WTC11 (cell line): ENCODE measurements around the gene NRG2. TPM values are rescaled to one million over a fixed set of nuclear protein-coding genes. Genes with fewer than 3 reads are reported as not detected.

Experiments used
- ATAC-seq: fragments of 200-7000 bp; cut with Tn5 transposase; 2 replicates; pipeline ENCODE4 v1.10.0; 2021; ENCODE audit warnings: mild to moderate bottlenecking, moderate library complexity
- CTCF ChIA-PET: fragments of 300-600 bp; sonication (Branson Sonifier 250); formaldehyde crosslinking; loops from one replicate; lab custom pipeline; 2021; ENCODE audit warnings: antibody characterized with exemption; lab: Charles Lee
- POLR2A ChIA-PET: fragments of 350-600 bp; sonication (Branson Sonifier 250); formaldehyde crosslinking; loops from one replicate; lab custom pipeline; 2021; ENCODE audit warnings: antibody characterized with exemption; lab: Charles Lee
- DNase-seq: peaks from one replicate; pipeline ENCODE4 v3.0.0; 2021; ENCODE audit warnings: low spot score
- H3K27ac Mint-ChIP-seq: 2 replicates; pipeline ENCODE4 v1.8.0; 2021; ENCODE audit warnings: mixed read lengths
- H3K27me3 Mint-ChIP-seq: 2 replicates; pipeline ENCODE4 v1.8.0; 2021; ENCODE audit warnings: low read depth, mild to moderate bottlenecking, moderate library complexity, mixed read lengths
- H3K36me3 Mint-ChIP-seq: 2 replicates; pipeline ENCODE4 v1.8.0; 2021; ENCODE audit warnings: mixed read lengths
- H3K4me1 Mint-ChIP-seq: 2 replicates; pipeline ENCODE4 v1.8.0; 2022; ENCODE audit warnings: mixed read lengths
- H3K4me3 Mint-ChIP-seq: 2 replicates; pipeline ENCODE4 v1.8.0; 2021; ENCODE audit warnings: mild to moderate bottlenecking, moderate library complexity, mixed read lengths
- H3K9me3 Mint-ChIP-seq: 2 replicates; pipeline ENCODE4 v1.8.0; 2021; ENCODE audit warnings: mixed read lengths
- CDX4 ChIP-seq: fragments of 250-450 bp; sonication (Bioruptor Pico); IDR thresholded peaks from 2 replicates; pipeline ENCODE4 v1.9.0; 2021; ENCODE audit warnings: moderate library complexity, mild to moderate bottlenecking, inconsistent platforms, borderline replicate concordance
- E2F1 ChIP-seq: sonication (generic); formaldehyde crosslinking; IDR thresholded peaks from 2 replicates; pipeline ENCODE4 v1.8.0; 2022; ENCODE audit warnings: mild to moderate bottlenecking, missing genetic modification reagents
- E2F4 ChIP-seq: sonication (generic); formaldehyde crosslinking; IDR thresholded peaks from 2 replicates; pipeline ENCODE4 v1.8.1; 2022; ENCODE audit warnings: low read depth, mild to moderate bottlenecking, moderate library complexity, missing genetic modification reagents, borderline replicate concordance
- ETV6 ChIP-seq: sonication (generic); formaldehyde crosslinking; IDR thresholded peaks from 2 replicates; pipeline ENCODE4 v1.8.1; 2022; ENCODE audit warnings: mild to moderate bottlenecking, missing genetic modification reagents
- JAZF1 ChIP-seq: fragments of 250-450 bp; sonication (Bioruptor Pico); IDR thresholded peaks from 2 replicates; pipeline ENCODE4 v1.9.0; 2021; ENCODE audit warnings: moderate library complexity, mild to moderate bottlenecking, inconsistent platforms
- JUN ChIP-seq: sonication (generic); formaldehyde crosslinking; IDR thresholded peaks from 2 replicates; pipeline ENCODE4 v1.8.0; 2023; ENCODE audit warnings: mild to moderate bottlenecking, missing genetic modification reagents
- MYBL2 ChIP-seq: sonication (generic); formaldehyde crosslinking; IDR thresholded peaks from 2 replicates; pipeline ENCODE4 v1.8.1; 2023; ENCODE audit warnings: mild to moderate bottlenecking, moderate library complexity, missing genetic modification reagents
- NFYB ChIP-seq: sonication (generic); formaldehyde crosslinking; conservative IDR thresholded peaks from 2 replicates; pipeline ENCODE4 v1.8.0; 2022; ENCODE audit warnings: low read depth, missing genetic modification reagents
- NR2C2 ChIP-seq: sonication (generic); formaldehyde crosslinking; IDR thresholded peaks from 2 replicates; pipeline ENCODE4 v1.8.0; 2022; ENCODE audit warnings: mild to moderate bottlenecking, missing genetic modification reagents
- PRRX2 ChIP-seq: fragments of 250-450 bp; sonication (Bioruptor Pico); IDR thresholded peaks from 2 replicates; pipeline ENCODE4 v1.8.0; 2021; ENCODE audit warnings: mild to moderate bottlenecking
- RORB ChIP-seq: fragments of 250-450 bp; sonication (Bioruptor Pico); IDR thresholded peaks from 2 replicates; pipeline ENCODE4 v1.9.0; 2021; ENCODE audit warnings: mild to moderate bottlenecking
- ZNF138 ChIP-seq: sonication (generic); formaldehyde crosslinking; conservative IDR thresholded peaks from 2 replicates; pipeline ENCODE4 v1.8.1; 2022; ENCODE audit warnings: mild to moderate bottlenecking, moderate library complexity, missing genetic modification reagents
- ZNF263 ChIP-seq: sonication (generic); formaldehyde crosslinking; IDR thresholded peaks from 2 replicates; pipeline ENCODE4 v1.8.1; 2022; ENCODE audit warnings: low read depth, mild to moderate bottlenecking, moderate library complexity, missing genetic modification reagents
- ZNF423 ChIP-seq: fragments of 250-450 bp; sonication (Bioruptor Pico); IDR thresholded peaks from 2 replicates; pipeline ENCODE4 v2.1.2; 2022; ENCODE audit warnings: mild to moderate bottlenecking, moderate library complexity
- ZNF532 ChIP-seq: fragments of 250-450 bp; sonication (Bioruptor Pico); IDR thresholded peaks from 2 replicates; pipeline ENCODE4 v1.9.0; 2021; ENCODE audit warnings: mild to moderate bottlenecking, borderline replicate concordance
- total RNA-seq: library from RNA; stranded (reverse); gene quantifications from 3 replicates; pipeline ENCODE4 v1.2.3, GENCODE V29; 2021
- TF ChIP-seq, protein P1 (sequence below): fragments of 200-600 bp; IDR thresholded peaks from 2 replicates; pipeline ENCODE4 v1.8.0; 2022; ENCODE audit warnings: antibody characterized with exemption
- TF ChIP-seq, protein P2 (sequence below): fragments of 250-450 bp; sonication (Bioruptor Pico); IDR thresholded peaks from 2 replicates; pipeline ENCODE4 v1.8.0; 2021; ENCODE audit warnings: mild to moderate bottlenecking

The NRG2 gene
- total RNA-seq, 1 experiment from 2014 or later, result 0.44 TPM

- ATAC-seq (no peak), DNase-seq (no peak)
- no peaks in the 10 kb centered on the region for H3K36me3 Mint-ChIP-seq
- POLR2A ChIA-PET, result no interaction called here
- H3K9me3 Mint-ChIP-seq, result no peaks in the 10 kb centered on the region
- CTCF ChIA-PET, result no interaction called here
- peaks cover 21% of the 10 kb centered on the region for H3K27me3 Mint-ChIP-seq
- TF ChIP-seq, protein P1, sequence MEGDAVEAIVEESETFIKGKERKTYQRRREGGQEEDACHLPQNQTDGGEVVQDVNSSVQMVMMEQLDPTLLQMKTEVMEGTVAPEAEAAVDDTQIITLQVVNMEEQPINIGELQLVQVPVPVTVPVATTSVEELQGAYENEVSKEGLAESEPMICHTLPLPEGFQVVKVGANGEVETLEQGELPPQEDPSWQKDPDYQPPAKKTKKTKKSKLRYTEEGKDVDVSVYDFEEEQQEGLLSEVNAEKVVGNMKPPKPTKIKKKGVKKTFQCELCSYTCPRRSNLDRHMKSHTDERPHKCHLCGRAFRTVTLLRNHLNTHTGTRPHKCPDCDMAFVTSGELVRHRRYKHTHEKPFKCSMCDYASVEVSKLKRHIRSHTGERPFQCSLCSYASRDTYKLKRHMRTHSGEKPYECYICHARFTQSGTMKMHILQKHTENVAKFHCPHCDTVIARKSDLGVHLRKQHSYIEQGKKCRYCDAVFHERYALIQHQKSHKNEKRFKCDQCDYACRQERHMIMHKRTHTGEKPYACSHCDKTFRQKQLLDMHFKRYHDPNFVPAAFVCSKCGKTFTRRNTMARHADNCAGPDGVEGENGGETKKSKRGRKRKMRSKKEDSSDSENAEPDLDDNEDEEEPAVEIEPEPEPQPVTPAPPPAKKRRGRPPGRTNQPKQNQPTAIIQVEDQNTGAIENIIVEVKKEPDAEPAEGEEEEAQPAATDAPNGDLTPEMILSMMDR, result no peak
- TF ChIP-seq NFYB (CRISPR knock-in tag) (no peak), JUN (CRISPR knock-in tag) (no peak), ZNF532 (CRISPR knock-in tag) (no peak), E2F1 (no peak), ETV6 (no peak), ZNF263 (CRISPR knock-in tag) (no peak), JAZF1 (no peak), PRRX2 (CRISPR knock-in tag) (no peak), NR2C2 (CRISPR knock-in tag) (no peak), CDX4 (CRISPR knock-in tag) (no peak), MYBL2 (CRISPR knock-in tag) (no peak), RORB (CRISPR knock-in tag) (no peak), E2F4 (CRISPR knock-in tag) (no peak), ZNF138 (no peak), ZNF423 (CRISPR knock-in tag) (no peak)
- TF ChIP-seq, protein P2, sequence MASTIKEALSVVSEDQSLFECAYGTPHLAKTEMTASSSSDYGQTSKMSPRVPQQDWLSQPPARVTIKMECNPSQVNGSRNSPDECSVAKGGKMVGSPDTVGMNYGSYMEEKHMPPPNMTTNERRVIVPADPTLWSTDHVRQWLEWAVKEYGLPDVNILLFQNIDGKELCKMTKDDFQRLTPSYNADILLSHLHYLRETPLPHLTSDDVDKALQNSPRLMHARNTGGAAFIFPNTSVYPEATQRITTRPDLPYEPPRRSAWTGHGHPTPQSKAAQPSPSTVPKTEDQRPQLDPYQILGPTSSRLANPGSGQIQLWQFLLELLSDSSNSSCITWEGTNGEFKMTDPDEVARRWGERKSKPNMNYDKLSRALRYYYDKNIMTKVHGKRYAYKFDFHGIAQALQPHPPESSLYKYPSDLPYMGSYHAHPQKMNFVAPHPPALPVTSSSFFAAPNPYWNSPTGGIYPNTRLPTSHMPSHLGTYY (CRISPR knock-in tag), result no peak
- no peak overlapping the region for H3K27ac Mint-ChIP-seq
- H3K4me3 Mint-ChIP-seq, result no peak overlapping the region
- H3K4me1 Mint-ChIP-seq, result peaks cover 8% of the 10 kb centered on the region
Measured at GRCh38 chr5:139998837-139999236, 44.3 kb downstream of the NRG2 start.
